BE2C (cell line): Measurements from ENCODE around the gene SREK1IP1.

Experiments used
- DNase-seq: peaks from one replicate; pipeline ENCODE4 v3.0.0-alpha.2; 2020
- H3K27me3 ChIP-seq: fragments of 250-450 bp; sonication (Bioruptor Pico); 2 replicates; pipeline ENCODE4 v1.5.1; 2020; ENCODE audit warnings: mild to moderate bottlenecking
- H3K36me3 ChIP-seq: fragments of 250-450 bp; sonication (Bioruptor Pico); 2 replicates; pipeline ENCODE4 v1.5.1; 2020; ENCODE audit warnings: mild to moderate bottlenecking
- H3K4me1 ChIP-seq: fragments of 250-450 bp; sonication (Bioruptor Pico); 2 replicates; pipeline ENCODE4 v1.5.1; 2020
- H3K4me3 ChIP-seq: 2 replicates; pipeline ENCODE4 v1.5.1; 2011; ENCODE audit warnings: low read depth, low read length
- H3K9me3 ChIP-seq: fragments of 250-450 bp; sonication (Bioruptor Pico); 2 replicates; pipeline ENCODE4 v1.5.1; 2020
- CTCF ChIP-seq: IDR thresholded peaks from 2 replicates; pipeline ENCODE4 v1.5.1; 2012; ENCODE audit warnings: mild to moderate bottlenecking, low read depth, low read length

The SREK1IP1 gene

DNA sequence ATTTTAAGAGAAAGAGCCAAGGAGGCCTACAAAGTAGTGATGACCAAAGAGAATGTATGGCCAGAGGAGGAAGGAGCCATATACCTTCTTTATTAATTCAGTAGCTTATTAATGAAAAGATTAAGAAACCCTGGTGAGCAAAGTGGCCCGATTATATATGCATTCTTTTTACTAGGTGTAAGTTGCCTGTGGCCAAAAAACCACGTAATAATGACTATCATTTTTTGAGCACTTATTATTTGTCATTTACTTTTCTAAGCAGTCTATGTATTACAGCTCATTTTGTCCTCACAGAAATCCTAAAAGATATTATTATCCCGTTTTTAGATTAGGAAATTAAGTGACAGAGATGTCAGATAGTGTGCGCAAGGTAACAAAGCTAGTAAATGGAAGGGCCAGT, 3.2 kb upstream of the SREK1IP1 start:
- H3K4me3 ChIP-seq: no peak overlapping the region
- no peaks in the 10 kb centered on the region for H3K9me3 ChIP-seq
- peaks cover 3% of the 10 kb centered on the region; the same call in 1 of the 2 replicates for H3K36me3 ChIP-seq
- TF ChIP-seq CTCF: no peak
- H3K4me1 ChIP-seq: peaks cover 3% of the 10 kb centered on the region; the same call in 1 of the 2 replicates
- H3K27me3 ChIP-seq: no peaks in the 10 kb centered on the region
- DNase-seq: no peak

GRCh38 chr5:64769855-64770254, 1.4 kb upstream of the SREK1IP1 start:
- no peak for DNase-seq
- no peak for TF ChIP-seq CTCF
- H3K4me1 ChIP-seq: peaks cover 3% of the 10 kb centered on the region; the same call in 1 of the 2 replicates
- H3K9me3 ChIP-seq: no peaks in the 10 kb centered on the region
- H3K27me3 ChIP-seq: no peaks in the 10 kb centered on the region
- peak overlapping the region; percentile 97 for H3K4me3 ChIP-seq
- H3K36me3 ChIP-seq: peaks cover 3% of the 10 kb centered on the region; the same call in 1 of the 2 replicates

- no peaks in the 10 kb centered on the region for H3K9me3 ChIP-seq
- H3K4me3 ChIP-seq: peak overlapping the region; percentile 97
- peaks cover 3% of the 10 kb centered on the region; the same call in 1 of the 2 replicates for H3K4me1 ChIP-seq
- no peak for DNase-seq
- no peaks in the 10 kb centered on the region for H3K27me3 ChIP-seq
- H3K36me3 ChIP-seq: peaks cover 3% of the 10 kb centered on the region; the same call in 1 of the 2 replicates
- no peak for TF ChIP-seq CTCF
Observed at GRCh38 chr5:64767959-64768357, 533 bp downstream of the SREK1IP1 start.

DNA sequence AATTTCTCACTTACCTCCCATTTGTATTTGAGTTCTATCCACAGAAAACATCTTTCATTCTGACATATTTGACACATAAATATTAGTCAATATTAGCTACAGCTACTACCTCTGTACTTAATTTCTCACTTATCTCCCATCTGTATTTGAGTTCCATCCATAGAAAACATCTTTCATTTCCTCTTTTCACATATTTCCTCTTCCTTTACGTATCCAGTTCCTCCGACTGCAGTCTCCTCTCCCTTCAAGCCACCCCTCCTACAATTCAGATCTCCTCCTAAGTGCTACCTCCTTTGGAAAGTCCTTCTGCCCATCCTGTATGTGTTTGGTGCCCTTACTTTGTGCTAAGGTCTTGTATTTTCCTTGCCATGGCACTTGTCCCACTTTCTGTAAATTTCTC, 1.6 kb downstream of the SREK1IP1 start:
- DNase-seq: no peak
- Histone ChIP-seq H3K36me3 (peaks cover 3% of the 10 kb centered on the region), H3K4me3 (peak overlapping the region; percentile 97)

GRCh38 chr5:64765804-64766504, 2.5 kb downstream of the SREK1IP1 start:
- DNase-seq: no peak
- no peak for TF ChIP-seq CTCF
- peaks cover 3% of the 10 kb centered on the region for H3K36me3 ChIP-seq
- no peak overlapping the region for H3K4me3 ChIP-seq
- no peaks in the 10 kb centered on the region for H3K27me3 ChIP-seq
- H3K4me1 ChIP-seq: peaks cover 3% of the 10 kb centered on the region; the same call in 1 of the 2 replicates
- H3K9me3 ChIP-seq: no peaks in the 10 kb centered on the region

More for the DNA sequence above, 1.6 kb downstream of the SREK1IP1 start:
- Histone ChIP-seq H3K4me1 (peaks cover 3% of the 10 kb centered on the region; the same call in 1 of the 2 replicates), H3K27me3 (no peaks in the 10 kb centered on the region), H3K9me3 (no peaks in the 10 kb centered on the region)
- TF ChIP-seq CTCF: no peak

DNA sequence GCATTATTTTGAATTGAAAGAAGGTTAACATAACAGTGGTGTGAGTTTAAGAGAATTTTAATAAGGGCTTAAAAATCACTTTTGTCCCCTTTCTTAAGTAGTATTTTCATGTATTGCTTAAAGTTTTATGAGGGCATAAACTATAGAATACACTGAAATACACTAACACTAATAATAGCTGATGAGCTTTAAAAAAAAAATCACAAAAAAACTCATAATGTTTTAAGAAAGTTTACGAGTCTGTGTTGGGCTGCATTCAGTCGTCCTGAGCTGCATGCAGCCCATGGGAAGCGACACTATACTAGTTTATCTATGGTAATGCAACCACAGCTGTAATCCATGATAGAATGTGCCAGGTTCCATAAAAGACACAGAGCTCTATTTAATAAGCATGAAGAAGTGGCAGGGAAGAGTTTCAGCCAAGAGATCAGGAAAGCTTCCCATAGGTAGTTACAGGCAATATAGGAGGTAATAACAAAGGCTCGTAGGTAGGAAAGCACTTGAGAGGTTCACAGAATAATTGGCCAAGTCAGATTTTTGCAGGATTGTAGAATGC, 4.5 kb downstream of the SREK1IP1 start:
- peaks cover 3% of the 10 kb centered on the region for H3K36me3 ChIP-seq

More for the DNA sequence above, 4.5 kb downstream of the SREK1IP1 start:
- no peak for DNase-seq
- Histone ChIP-seq H3K27me3 (no peaks in the 10 kb centered on the region), H3K4me3 (no peak overlapping the region), H3K9me3 (no peaks in the 10 kb centered on the region), H3K4me1 (peaks cover 16% of the 10 kb centered on the region)
- TF ChIP-seq CTCF: no peak
